NCI-H128 (cell line): ENCODE measurements around the gene GRID2IP.
"Not testable (repeated sequence)": the region's sequence is repeated elsewhere in the genome, so short reads cannot be mapped to it uniquely, and the experiment has no call there.

Source experiments
- DNase-seq: peaks from one replicate; lab custom pipeline; 2025; ENCODE audit not compliant: unreplicated experiment; lab: John Stamatoyannopoulos, UW

The GRID2IP gene

GRCh38 chr7:6495597-6496262 is 55.5 kb downstream of the GRID2IP start:
- no peak for DNase-seq

DNA sequence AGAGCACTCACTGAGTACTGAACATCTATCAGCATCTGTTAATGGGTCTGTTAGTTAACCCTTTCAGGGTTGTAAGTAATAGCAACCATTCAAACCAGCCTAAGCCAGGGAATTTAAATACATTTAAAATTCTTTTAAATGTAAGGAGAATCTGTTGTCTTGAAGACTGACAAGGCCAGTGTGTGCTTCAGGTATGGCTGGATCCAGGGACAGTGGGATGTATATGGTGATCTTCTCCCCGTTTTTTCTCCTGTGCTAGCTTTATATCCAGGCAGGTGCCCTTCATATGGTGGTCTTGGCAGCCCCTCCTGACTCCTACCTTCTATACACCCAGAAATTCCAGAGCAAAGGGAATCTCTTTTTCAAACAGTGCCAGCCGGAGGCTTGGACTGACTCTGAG is 56.9 kb downstream of the GRID2IP start:
- DNase-seq: no peak

GRCh38 chr7:6491194-6491593 is 60.1 kb downstream of the GRID2IP start:
- no peak for DNase-seq

GRCh38 chr7:6489612-6490011 is 61.6 kb downstream of the GRID2IP start:
- no peak for DNase-seq

GRCh38 chr7:6487184-6487545 is 64.1 kb downstream of the GRID2IP start:
- no peak for DNase-seq

- no peak for DNase-seq
Measured at GRCh38 chr7:6486438-6487183, 64.7 kb downstream of the GRID2IP start.

DNA sequence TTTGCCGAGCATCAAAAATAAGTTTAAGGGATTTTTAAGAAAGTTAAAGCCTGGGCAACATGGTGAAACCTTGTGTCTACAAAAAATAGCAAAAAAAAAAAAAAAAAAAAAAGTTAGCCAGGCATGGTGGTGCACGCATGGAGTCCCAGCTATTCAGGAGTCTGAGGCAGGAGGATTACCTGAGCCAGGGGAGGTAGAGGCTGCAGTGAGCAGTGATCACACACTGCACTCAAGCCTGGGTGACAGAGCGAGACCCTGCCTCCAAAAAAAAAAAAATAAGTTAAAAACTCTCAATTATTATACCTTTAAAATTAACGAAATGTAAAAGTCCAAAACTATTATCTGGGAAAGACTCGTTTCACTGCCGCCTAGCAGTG is 68.5 kb downstream of the GRID2IP start:
- no peak for DNase-seq

- no peak for DNase-seq
Measured at GRCh38 chr7:6482307-6482706, 69.0 kb downstream of the GRID2IP start.

DNA sequence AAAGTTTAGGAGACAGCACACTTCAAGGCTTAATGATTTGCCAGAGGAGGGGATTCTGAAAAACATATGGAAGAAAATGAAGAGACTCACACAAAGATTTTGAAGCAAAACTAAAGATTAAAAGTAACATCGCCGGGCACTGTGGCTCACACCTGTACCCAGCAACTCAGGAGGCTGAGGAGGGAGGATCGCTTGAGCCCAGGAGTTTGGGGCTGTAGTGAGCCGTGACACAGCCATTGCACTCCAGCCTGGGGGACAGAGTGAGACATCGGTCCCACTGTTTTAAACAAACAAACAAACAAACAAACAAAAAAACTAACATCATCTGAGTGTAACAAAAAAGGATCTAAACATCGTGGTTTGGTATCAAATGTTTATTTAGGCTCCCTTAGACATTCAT is 69.8 kb downstream of the GRID2IP start:
- DNase-seq: no peak

DNA sequence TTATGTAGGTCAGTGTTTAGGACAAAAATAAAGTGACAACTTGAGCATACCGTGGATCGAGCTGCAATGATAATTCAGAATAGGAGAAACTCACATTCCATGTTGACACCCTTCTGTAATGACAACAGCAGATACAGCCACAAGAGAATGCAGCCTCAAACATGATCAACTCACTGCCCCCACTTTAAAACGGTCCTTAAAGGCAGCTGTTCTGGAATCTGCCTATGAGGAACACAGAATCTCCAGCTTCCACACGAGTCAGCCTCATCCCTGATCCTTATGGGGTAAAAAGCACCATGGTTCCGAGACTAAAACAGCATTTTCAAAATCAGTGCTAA is 71.0 kb downstream of the GRID2IP start:
- no peak for DNase-seq

- no peak for DNase-seq
Measured at GRCh38 chr7:6479067-6479466, 72.2 kb downstream of the GRID2IP start.

- no peak for DNase-seq
Measured at GRCh38 chr7:6478186-6478585, 73.1 kb downstream of the GRID2IP start.

DNA sequence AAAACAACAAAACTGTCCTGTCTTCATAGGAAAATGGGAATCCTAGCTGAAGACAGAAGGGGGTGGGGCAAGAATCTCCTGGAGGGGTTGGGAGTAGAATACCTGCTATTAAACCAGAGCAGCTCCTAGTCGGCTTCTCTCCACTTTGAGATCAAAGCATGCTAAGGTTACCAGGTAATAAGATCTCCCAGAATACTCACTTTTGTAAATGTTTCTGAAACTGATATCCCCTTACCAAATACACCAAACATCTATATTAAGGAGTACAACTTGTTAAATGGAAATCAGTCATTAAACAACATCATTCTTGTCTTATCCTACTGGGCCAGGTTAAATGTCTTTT is 74.0 kb downstream of the GRID2IP start:
- no peak for DNase-seq

DNA sequence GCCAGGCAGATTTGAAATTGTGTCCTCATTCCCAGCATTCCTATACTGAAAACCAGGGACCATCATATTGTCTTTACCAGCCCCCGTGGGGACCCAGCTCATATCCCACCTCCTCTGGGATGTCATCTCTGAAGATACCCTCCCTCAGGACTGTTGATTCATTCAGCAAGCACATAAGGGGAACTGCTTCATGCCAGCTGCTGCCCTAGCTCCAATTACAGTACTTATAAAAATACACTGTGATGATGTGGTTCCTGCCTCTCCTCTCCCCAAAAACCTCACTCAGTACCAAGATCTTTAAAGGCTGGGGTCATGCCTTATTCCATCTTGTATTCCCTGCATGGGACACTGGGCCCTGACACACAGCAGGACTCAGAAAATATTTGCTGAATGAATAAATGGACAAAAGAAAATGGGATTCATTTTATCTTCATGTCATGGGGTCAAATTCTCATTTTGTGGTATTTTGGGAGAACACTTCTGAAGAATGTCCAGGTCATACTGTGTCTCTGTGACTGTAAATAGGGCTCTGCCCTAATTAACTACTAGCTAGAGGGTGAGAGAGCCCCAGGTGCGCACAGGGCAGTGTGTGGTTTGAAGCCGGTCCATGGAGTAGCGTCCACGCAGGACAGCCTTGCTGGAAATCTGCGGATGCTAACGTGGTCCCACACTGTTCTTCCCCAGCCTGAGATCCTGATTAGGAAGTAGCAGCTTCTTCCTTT is 74.5 kb downstream of the GRID2IP start:
- DNase-seq: no peak

DNA sequence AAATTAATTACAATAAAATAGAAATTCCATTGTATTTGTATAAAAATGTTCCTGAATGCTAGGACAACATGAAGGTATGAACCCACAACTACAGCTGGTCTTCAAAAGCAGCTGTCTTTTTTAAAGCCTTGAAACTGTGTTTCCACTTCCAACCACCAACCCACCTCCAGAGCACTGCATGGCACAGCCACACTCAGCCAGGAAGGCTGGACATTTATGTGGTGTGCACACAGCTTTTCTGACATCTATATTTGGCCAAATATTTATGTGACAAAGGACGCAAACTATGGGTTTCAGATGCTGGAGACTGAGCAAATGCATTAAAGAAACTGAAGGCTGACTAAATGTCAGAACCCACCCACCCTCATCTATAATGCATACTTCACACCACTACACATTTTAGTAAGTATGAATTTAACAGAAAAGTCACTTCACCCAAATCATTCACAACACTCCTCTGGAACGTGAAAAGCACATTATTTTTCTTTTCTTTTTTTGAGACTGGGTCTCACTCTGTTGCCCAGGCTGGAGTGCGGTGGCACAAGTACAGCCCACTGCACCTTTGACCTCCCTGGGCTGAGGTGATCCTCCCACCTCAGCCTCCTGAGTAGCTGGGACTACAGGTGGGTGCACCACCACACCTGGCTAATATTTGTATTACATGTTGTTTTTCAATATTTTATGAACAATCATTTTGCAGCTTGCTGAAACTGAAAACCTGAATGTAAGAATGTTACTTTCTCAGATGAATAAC is 75.7 kb downstream of the GRID2IP start:
- no peak for DNase-seq

DNA sequence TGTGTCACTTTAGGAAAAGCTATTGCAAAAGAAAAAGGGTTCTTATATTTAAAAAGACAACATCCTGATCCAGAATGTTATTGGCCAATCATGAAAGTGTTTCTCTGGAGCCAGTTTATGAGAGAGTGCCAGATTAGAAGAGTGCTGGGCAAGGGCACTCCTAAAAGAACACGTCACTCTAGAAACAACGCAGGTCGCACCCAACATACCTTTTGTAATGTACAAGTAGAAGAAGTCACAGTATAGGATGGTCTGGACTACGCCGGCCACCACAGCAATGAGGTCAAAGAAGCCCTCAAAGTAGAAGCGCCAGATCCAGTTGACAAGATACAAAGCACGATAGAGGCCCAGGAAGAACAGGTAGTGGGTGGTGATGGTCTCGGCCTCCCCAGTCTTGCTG is 85.4 kb downstream of the GRID2IP start:
- DNase-seq: no peak

- not testable (repeated sequence) for DNase-seq
Measured at GRCh38 chr7:6463609-6464008, 87.7 kb downstream of the GRID2IP start.

- no peak for DNase-seq
Measured at GRCh38 chr7:6461946-6462550, 89.2 kb downstream of the GRID2IP start.

DNA sequence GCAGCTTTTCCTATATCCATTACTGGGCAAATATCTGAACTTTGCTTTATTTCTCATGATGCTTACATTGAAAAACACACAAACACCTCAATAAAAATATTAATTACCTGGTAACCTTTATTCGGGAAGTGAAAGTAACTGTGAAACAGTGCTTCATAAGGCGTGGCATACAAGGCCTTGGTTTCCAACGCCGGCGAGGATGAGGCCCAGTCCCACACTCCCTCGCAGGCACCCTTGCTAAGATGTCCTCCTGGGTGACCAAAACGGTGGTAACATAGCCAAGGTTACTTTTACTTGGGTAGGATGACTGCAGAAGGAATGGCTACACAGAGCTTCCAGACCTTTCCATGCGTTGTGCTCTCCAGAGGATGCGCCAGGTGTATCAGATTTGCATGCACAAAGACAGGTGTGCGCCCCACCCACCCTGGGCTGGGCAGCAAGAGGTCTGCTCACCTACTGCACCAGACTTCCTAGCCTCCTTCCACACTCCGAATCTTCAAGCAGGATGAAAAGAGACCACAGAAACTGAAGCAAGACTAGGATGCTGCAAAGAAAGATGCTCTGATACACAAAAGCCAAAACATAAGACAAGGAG is 90.2 kb downstream of the GRID2IP start:
- DNase-seq: no peak

- DNase-seq: no peak
Measured at GRCh38 chr7:6460303-6460702, 91.0 kb downstream of the GRID2IP start.

DNA sequence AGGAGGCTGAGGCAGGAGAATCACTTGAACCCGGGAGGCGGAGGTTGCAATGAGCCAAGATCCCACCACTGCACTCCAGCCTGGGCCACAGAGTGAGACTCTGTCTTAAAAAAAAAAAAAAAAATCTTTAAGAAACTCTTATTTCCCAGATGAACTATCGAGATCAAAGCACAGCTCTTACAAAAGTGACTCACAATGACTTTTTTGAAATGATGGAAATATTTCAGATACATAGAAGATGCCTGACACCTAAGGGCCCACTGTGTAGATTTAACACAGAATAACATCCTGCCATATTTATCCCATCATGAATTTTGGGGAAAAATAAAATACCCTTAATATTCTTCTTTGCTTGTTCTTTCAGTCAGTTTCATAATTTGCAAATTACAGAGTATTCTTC is 92.6 kb downstream of the GRID2IP start:
- DNase-seq: not testable (repeated sequence)
